ENCODE data around the gene TNFRSF9. TPM values are rescaled to one million over a fixed set of nuclear protein-coding genes. Genes with fewer than 3 reads are reported as not detected.

Gene TNFRSF9
- total RNA-seq (2014; rRNA removed; shearing (Covaris generic)) (0.13 TPM in 1 of 2 replicates, not detected in the other), polyA plus RNA-seq (2016; fragmentation: Nextera tagmentation; extraction: Ambion mirVana) (not detected in 2 replicates)

DNA sequence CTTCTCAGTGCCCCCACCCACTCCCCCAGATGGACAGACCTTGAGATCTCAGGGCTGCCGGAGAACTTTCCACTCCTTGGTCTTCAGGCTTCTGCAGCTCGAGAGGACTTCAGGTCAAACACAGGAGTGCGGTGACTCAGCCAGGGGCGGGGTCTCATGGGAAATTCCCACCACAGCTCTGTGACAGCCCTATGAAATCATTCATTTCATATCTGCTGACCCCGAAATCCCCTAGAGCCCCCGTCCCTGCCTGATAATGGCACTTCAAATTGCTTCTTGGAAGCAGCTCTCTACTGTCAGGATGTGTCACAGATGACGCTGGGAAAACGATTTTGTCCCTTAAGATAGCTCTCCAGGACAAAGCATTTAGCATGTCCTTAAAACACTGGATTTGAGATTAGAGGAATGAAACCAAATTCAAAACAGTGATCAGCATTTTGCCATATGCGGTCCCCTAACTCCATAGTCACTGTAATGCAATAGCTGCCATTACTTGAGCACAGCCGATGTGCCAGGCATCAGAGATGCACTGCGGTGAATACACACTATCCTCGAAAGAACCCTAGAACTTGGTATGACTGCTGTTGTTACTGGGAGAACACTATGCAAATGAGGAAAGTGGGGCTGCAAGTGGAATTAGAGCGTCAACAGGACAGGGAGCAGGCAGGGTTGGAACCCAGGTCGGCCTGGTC is at the start of gene TNFRSF9:
TSS of gene TNFRSF9 (minus strand) at position 95 of the 692 bp plus-strand sequence. CDS start 845 bp downstream, outside the sequence.
- in situ Hi-C loops (cut with MboI) = no loop called here
- Histone ChIP-seq H3K27ac (no peak within 1 kb of the TSS), H3K27me3 (replicated peaks; ENCODE audit: insufficient read depth) (peaks cover 6% of the 10 kb centered on the region), H3K4me1 (ENCODE audit: insufficient read depth) (no peaks in the 10 kb centered on the region), H3K36me3 (ENCODE audit: low read depth) (no peaks in the 10 kb centered on the region), H3K4me3 (no peak within 1 kb of the TSS), H3K9me2 (ENCODE audit: insufficient read depth) (no peaks in the 10 kb centered on the region), H3K9me3 (ENCODE audit: low read depth) (no peaks in the 10 kb centered on the region), H4K20me1 (ENCODE audit: insufficient read depth) (no peaks in the 10 kb centered on the region), H2AFZ (no peak within 1 kb of the TSS), H3K79me2 (ENCODE audit: insufficient read depth) (no peaks in the 10 kb centered on the region), H3K9ac (no peak within 1 kb of the TSS), H3F3A (ENCODE audit: insufficient read depth) (no peaks in the 10 kb centered on the region), H3K4me2 (ENCODE audit: unreplicated experiment) (peak within 1 kb of the TSS; percentile 34)
- DNase-seq = peak; percentile 24
- 69 to 70% methylated on average over 14 of the region's 14 CpGs for WGBS, 2 experiments (ENCODE audit: low coverage in 1 of 2, low lambda C conversion rate in 2 of 2, missing lambda C conversion rate in 2 of 2)
- TF ChIP-seq EZH2phosphoT487 (IDR thresholded peaks at IDR 0.05; ENCODE audit: insufficient read depth, low read depth) (no peak), EZH2 (IDR thresholded peaks at IDR 0.05; ENCODE audit: insufficient read depth, poor library complexity, severe bottlenecking) (no peak)

DNA sequence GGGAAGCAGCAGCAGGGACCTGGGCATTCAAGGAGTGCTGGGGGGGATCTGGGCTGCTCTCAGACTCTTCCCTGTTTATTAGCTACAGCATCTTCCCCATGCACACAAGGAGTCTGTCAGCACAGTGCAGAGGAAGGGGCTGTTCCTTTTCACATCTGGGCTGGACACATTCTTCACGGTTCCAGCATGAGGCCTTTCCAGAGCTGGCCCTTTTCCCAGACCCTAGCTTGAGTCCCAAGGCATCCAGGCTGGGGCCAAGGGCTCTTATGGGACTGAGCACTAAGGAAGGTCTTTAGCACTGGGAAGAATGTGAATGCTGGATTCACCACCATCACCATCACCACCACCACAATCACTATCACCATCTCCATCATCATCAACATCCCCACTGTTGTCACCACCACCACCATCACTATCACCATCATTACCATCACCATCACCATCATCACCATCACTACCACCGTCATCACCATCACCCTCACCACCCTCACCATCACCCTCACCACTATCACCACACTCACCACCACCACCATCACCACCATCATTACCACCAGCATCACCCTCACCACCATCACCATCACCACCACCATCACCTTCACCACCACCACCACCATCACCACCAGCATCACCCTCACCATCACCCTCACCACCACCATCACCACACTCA is 49.3 kb upstream of the TNFRSF9 start:
- peaks cover 10% of the 10 kb centered on the region; the same call in 1 of the 2 replicates for H3K36me3 ChIP-seq (ENCODE audit: low read depth)
- peaks cover 14% of the 10 kb centered on the region for H3F3A ChIP-seq (ENCODE audit: insufficient read depth)
- no peaks in the 10 kb centered on the region for H3K9me2 ChIP-seq (ENCODE audit: insufficient read depth)
- no peak for DNase-seq
- no peaks in the 10 kb centered on the region for H3K9me3 ChIP-seq (ENCODE audit: low read depth)
- H3K27me3 ChIP-seq (replicated peaks; ENCODE audit: insufficient read depth) = no peaks in the 10 kb centered on the region
- no peaks in the 10 kb centered on the region for H4K20me1 ChIP-seq (ENCODE audit: insufficient read depth)
- H3K27ac ChIP-seq = no peak overlapping the region
- no peak overlapping the region for H2AFZ ChIP-seq
- peaks cover 15% of the 10 kb centered on the region for H3K4me1 ChIP-seq (ENCODE audit: insufficient read depth)
- in situ Hi-C loops (cut with MboI) = loop anchor here (10.0 kb wide), 1 partner anchor 325 kb away; the partner anchor contains the start of gene SLC45A1
- WGBS, 2 experiments (ENCODE audit: low coverage in 1 of 2, low lambda C conversion rate in 2 of 2, missing lambda C conversion rate in 2 of 2) = 0 to 53% methylated on average over 1 to 2 of the region's 2 CpGs
- TF ChIP-seq EZH2phosphoT487 (IDR thresholded peaks at IDR 0.05; ENCODE audit: insufficient read depth, low read depth) (no peak), EZH2 (IDR thresholded peaks at IDR 0.05; ENCODE audit: insufficient read depth, poor library complexity, severe bottlenecking) (no peak)
- H3K4me2 ChIP-seq (ENCODE audit: unreplicated experiment) = no peak overlapping the region
- no peaks in the 10 kb centered on the region for H3K79me2 ChIP-seq (ENCODE audit: insufficient read depth)
- H3K9ac ChIP-seq = no peak overlapping the region
- H3K4me3 ChIP-seq = no peak overlapping the region

DNA sequence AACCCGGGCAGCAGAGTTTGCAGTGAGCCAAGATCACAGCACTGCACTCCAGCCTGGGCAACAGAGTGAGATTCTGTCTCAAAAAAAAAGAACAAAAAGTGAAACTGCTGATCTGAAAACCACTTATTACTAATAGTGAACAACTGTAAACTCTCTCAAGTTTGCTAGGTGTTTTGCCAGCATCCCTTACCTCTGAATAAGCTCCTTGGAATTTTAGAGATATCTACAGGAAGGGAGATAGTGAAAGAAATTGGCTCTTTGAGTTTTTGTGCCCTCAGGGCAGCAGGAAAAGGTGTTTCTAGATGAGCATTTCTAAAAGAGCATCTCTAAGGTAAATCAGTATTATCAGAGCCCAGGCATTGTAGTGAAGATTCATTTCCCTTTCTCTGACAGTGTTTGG is 47.9 kb upstream of the TNFRSF9 start:
- Histone ChIP-seq H3K36me3 (ENCODE audit: low read depth) (peaks cover 14% of the 10 kb centered on the region; the same call in 1 of the 2 replicates), H3F3A (ENCODE audit: insufficient read depth) (peaks cover 3% of the 10 kb centered on the region), H3K4me3 (no peak overlapping the region), H3K79me2 (ENCODE audit: insufficient read depth) (no peaks in the 10 kb centered on the region), H3K27me3 (replicated peaks; ENCODE audit: insufficient read depth) (no peaks in the 10 kb centered on the region), H3K9ac (no peak overlapping the region), H3K9me3 (ENCODE audit: low read depth) (no peaks in the 10 kb centered on the region), H3K4me1 (ENCODE audit: insufficient read depth) (peaks cover 7% of the 10 kb centered on the region; the same call in 1 of the 2 replicates), H2AFZ (no peak overlapping the region), H3K9me2 (ENCODE audit: insufficient read depth) (no peaks in the 10 kb centered on the region), H4K20me1 (ENCODE audit: insufficient read depth) (no peaks in the 10 kb centered on the region), H3K4me2 (ENCODE audit: unreplicated experiment) (no peak overlapping the region), H3K27ac (no peak overlapping the region)
- 96 to 100% methylated on average over 1 of the region's 1 CpG for WGBS, 2 experiments (ENCODE audit: low coverage in 1 of 2, low lambda C conversion rate in 2 of 2, missing lambda C conversion rate in 2 of 2)
- TF ChIP-seq EZH2 (IDR thresholded peaks at IDR 0.05; ENCODE audit: insufficient read depth, poor library complexity, severe bottlenecking) (no peak), EZH2phosphoT487 (IDR thresholded peaks at IDR 0.05; ENCODE audit: insufficient read depth, low read depth) (no peak)
- DNase-seq = peak; percentile 26
- in situ Hi-C loops (cut with MboI) = loop anchor here (10.0 kb wide), 1 partner anchor 326 kb away; the partner anchor contains the start of gene SLC45A1

DNA sequence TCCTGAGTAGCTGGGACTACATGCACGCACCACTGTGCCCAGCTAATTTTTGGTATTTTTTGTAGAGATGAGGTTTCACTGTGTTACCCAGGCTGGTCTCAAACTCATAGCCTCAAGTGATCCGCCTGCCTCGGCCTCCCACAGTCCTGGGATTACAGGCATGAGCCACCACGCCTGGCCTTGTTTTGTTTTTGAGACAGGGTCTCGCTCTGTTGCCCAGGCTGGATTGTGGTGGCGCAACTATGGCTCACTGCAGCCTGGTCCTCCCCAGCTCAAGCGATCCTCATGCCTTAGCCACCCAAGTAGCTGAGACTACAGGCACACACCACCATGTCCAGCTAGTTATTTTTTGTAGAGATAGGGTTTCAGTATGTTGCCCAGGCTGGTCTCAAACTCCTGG is 46.9 kb upstream of the TNFRSF9 start:
- H4K20me1 ChIP-seq (ENCODE audit: insufficient read depth) = no peaks in the 10 kb centered on the region
- H3K36me3 ChIP-seq (ENCODE audit: low read depth) = peaks cover 21% of the 10 kb centered on the region; the same call in 1 of the 2 replicates
- 0 out of 2 replicates have a peak, but pooled peaks cover 2% of the 10 kb centered on the region for H3K79me2 ChIP-seq (ENCODE audit: insufficient read depth)
- in situ Hi-C loops (cut with MboI) = loop anchor here (10.0 kb wide), 1 partner anchor 327 kb away; the partner anchor contains the start of gene SLC45A1
- H3K9me2 ChIP-seq (ENCODE audit: insufficient read depth) = no peaks in the 10 kb centered on the region
- no peak overlapping the region for H3K27ac ChIP-seq
- H3K9me3 ChIP-seq (ENCODE audit: low read depth) = no peaks in the 10 kb centered on the region
- no peak for DNase-seq
- H2AFZ ChIP-seq = no peak overlapping the region
- no peaks in the 10 kb centered on the region for H3K27me3 ChIP-seq (replicated peaks; ENCODE audit: insufficient read depth)
- peaks cover 7% of the 10 kb centered on the region; the same call in 1 of the 2 replicates for H3K4me1 ChIP-seq (ENCODE audit: insufficient read depth)
- H3K4me2 ChIP-seq (ENCODE audit: unreplicated experiment) = no peak overlapping the region
- WGBS, 2 experiments (ENCODE audit: low coverage in 1 of 2, low lambda C conversion rate in 2 of 2, missing lambda C conversion rate in 2 of 2) = 97 to 99% methylated on average over 7 of the region's 7 CpGs
- TF ChIP-seq EZH2phosphoT487 (IDR thresholded peaks at IDR 0.05; ENCODE audit: insufficient read depth, low read depth) (no peak), EZH2 (IDR thresholded peaks at IDR 0.05; ENCODE audit: insufficient read depth, poor library complexity, severe bottlenecking) (no peak)
- H3K9ac ChIP-seq = no peak overlapping the region
- peaks cover 5% of the 10 kb centered on the region for H3F3A ChIP-seq (ENCODE audit: insufficient read depth)
- no peak overlapping the region for H3K4me3 ChIP-seq
